Loucy (cell line): ENCODE results near the gene ETV2.

Experiments
- H2AFZ ChIP-seq: fragments of 200-600 bp; sonication (generic); 2 replicates; pipeline ENCODE4 v1.6.0; 2016; ENCODE audit warnings: antibody characterized with exemption, mild to moderate bottlenecking, low read length, moderate library complexity
- H3F3A ChIP-seq: fragments of 200-600 bp; 2 replicates; pipeline ENCODE4 v1.6.0; 2016; ENCODE audit warnings: antibody characterized with exemption, low read depth, mild to moderate bottlenecking
- H3K27me3 ChIP-seq: fragments of 200-600 bp; sonication (generic); 2 replicates; pipeline ENCODE4 v1.6.1; 2014; ENCODE audit warnings: low read length, mild to moderate bottlenecking; ENCODE audit not compliant: insufficient read depth, poor library complexity, severe bottlenecking
- H3K36me3 ChIP-seq: fragments of 200-600 bp; sonication (generic); 2 replicates; pipeline ENCODE4 v1.6.1; 2016; ENCODE audit warnings: low read length; ENCODE audit not compliant: insufficient read depth
- H3K4me1 ChIP-seq: fragments of 200-600 bp; sonication (generic); 2 replicates; pipeline ENCODE4 v1.5.1; 2014; ENCODE audit warnings: low read length, mild to moderate bottlenecking; ENCODE audit not compliant: insufficient read depth, poor library complexity, severe bottlenecking
- H3K4me2 ChIP-seq: fragments of 200-600 bp; sonication (generic); 2 replicates; pipeline ENCODE4 v1.6.0; 2014; ENCODE audit warnings: antibody characterized with exemption, low read length, low read depth, mild to moderate bottlenecking; ENCODE audit not compliant: poor library complexity, severe bottlenecking
- H3K4me3 ChIP-seq: fragments of 200-600 bp; sonication (generic); 2 replicates; pipeline ENCODE4 v1.5.1; 2014; ENCODE audit warnings: low read length, mild to moderate bottlenecking, mixed read lengths; ENCODE audit not compliant: poor library complexity, severe bottlenecking
- H3K79me2 ChIP-seq: fragments of 200-600 bp; sonication (generic); 2 replicates; pipeline ENCODE4 v1.6.1; 2014; ENCODE audit warnings: low read length; ENCODE audit not compliant: insufficient read depth
- H3K9ac ChIP-seq: fragments of 200-600 bp; sonication (generic); 2 replicates; pipeline ENCODE4 v1.6.0; 2014; ENCODE audit warnings: mild to moderate bottlenecking, low read depth, low read length, moderate library complexity; ENCODE audit not compliant: poor library complexity, severe bottlenecking
- H3K9me2 ChIP-seq: fragments of 200-600 bp; sonication (generic); replicated peaks from 2 replicates; pipeline ENCODE4 v1.6.1; 2016; ENCODE audit warnings: low read depth, low read length, mixed read lengths
- H3K9me3 ChIP-seq: fragments of 200-600 bp; sonication (generic); 2 replicates; pipeline ENCODE4 v1.6.1; 2014; ENCODE audit warnings: mild to moderate bottlenecking, antibody characterized with exemption, low read length, low read depth; ENCODE audit not compliant: insufficient read depth
- H4K20me1 ChIP-seq: fragments of 200-600 bp; sonication (generic); 2 replicates; pipeline ENCODE4 v1.6.0; 2014; ENCODE audit warnings: antibody characterized with exemption, low read length, mild to moderate bottlenecking; ENCODE audit not compliant: insufficient read depth, poor library complexity, severe bottlenecking
- CTCF ChIP-seq: fragments of 200-600 bp; sonication (generic); conservative IDR thresholded peaks from 2 replicates; pipeline ENCODE4 v1.5.1; 2014; ENCODE audit warnings: mild to moderate bottlenecking, antibody characterized with exemption, low read length
- EZH2phosphoT487 ChIP-seq: fragments of 200-600 bp; IDR thresholded peaks from 2 replicates; pipeline ENCODE4 v1.6.1; 2018; ENCODE audit warnings: antibody characterized with exemption, mild to moderate bottlenecking, moderate library complexity, borderline replicate concordance

The ETV2 gene

GRCh38 chr19:35661995-35662340 lies 20.4 kb downstream of the ETV2 start:
- no peak overlapping the region for H3K4me2 ChIP-seq
- no peak overlapping the region for H3K4me3 ChIP-seq
- H3K27me3 ChIP-seq, result no peaks in the 10 kb centered on the region
- no peaks in the 10 kb centered on the region for H3K4me1 ChIP-seq
- no peaks in the 10 kb centered on the region for H3K9me2 ChIP-seq
- H3F3A ChIP-seq, result no peaks in the 10 kb centered on the region
- TF ChIP-seq CTCF, result no peak
- TF ChIP-seq EZH2phosphoT487, result no peak
- H3K36me3 ChIP-seq, result peaks cover 8% of the 10 kb centered on the region; the same call in 1 of the 2 replicates
- H2AFZ ChIP-seq, result no peak overlapping the region
- no peaks in the 10 kb centered on the region for H4K20me1 ChIP-seq
- no peaks in the 10 kb centered on the region for H3K9me3 ChIP-seq
- H3K9ac ChIP-seq, result no peak overlapping the region
- H3K79me2 ChIP-seq, result no peaks in the 10 kb centered on the region

GRCh38 chr19:35663981-35664380 lies 22.4 kb downstream of the ETV2 start:
- Histone ChIP-seq H3K4me1 (no peaks in the 10 kb centered on the region), H2AFZ (no peak overlapping the region), H3K4me2 (no peak overlapping the region), H4K20me1 (no peaks in the 10 kb centered on the region), H3K9ac (no peak overlapping the region), H3K79me2 (no peaks in the 10 kb centered on the region), H3K36me3 (no peaks in the 10 kb centered on the region), H3F3A (no peaks in the 10 kb centered on the region), H3K27me3 (no peaks in the 10 kb centered on the region), H3K4me3 (no peak overlapping the region), H3K9me2 (no peaks in the 10 kb centered on the region), H3K9me3 (no peaks in the 10 kb centered on the region)
- TF ChIP-seq EZH2phosphoT487 (no peak), CTCF (no peak)

GRCh38 chr19:35665157-35665556 lies 23.6 kb downstream of the ETV2 start:
- TF ChIP-seq CTCF (no peak), EZH2phosphoT487 (no peak)

More at GRCh38 chr19:35665157-35665556, 23.6 kb downstream of the ETV2 start:
- Histone ChIP-seq H4K20me1 (no peaks in the 10 kb centered on the region), H3K36me3 (no peaks in the 10 kb centered on the region), H3K4me1 (no peaks in the 10 kb centered on the region), H3F3A (no peaks in the 10 kb centered on the region), H3K9me3 (no peaks in the 10 kb centered on the region), H3K4me3 (no peak overlapping the region), H3K4me2 (no peak overlapping the region), H3K79me2 (no peaks in the 10 kb centered on the region), H2AFZ (no peak overlapping the region), H3K27me3 (no peaks in the 10 kb centered on the region), H3K9me2 (no peaks in the 10 kb centered on the region), H3K9ac (no peak overlapping the region)
